GF-D8 (cell line): ENCODE data around the gene NUAK1.
"Not testable (repeated sequence)": the region's sequence is repeated elsewhere in the genome, so short reads cannot be mapped to it uniquely, and the experiment has no call there.

Source experiments
- DNase-seq: peaks from one replicate; lab custom pipeline; 2025; lab: John Stamatoyannopoulos, UW

NUAK1 gene

GRCh38 chr12:106033161-106033675 lies 105.5 kb downstream of the NUAK1 start:
- DNase-seq = no peak

- DNase-seq = no peak
Observed at GRCh38 chr12:106032623-106032925, 106.2 kb downstream of the NUAK1 start.

- no peak for DNase-seq
Observed at GRCh38 chr12:106031761-106032622, 106.8 kb downstream of the NUAK1 start.

DNA sequence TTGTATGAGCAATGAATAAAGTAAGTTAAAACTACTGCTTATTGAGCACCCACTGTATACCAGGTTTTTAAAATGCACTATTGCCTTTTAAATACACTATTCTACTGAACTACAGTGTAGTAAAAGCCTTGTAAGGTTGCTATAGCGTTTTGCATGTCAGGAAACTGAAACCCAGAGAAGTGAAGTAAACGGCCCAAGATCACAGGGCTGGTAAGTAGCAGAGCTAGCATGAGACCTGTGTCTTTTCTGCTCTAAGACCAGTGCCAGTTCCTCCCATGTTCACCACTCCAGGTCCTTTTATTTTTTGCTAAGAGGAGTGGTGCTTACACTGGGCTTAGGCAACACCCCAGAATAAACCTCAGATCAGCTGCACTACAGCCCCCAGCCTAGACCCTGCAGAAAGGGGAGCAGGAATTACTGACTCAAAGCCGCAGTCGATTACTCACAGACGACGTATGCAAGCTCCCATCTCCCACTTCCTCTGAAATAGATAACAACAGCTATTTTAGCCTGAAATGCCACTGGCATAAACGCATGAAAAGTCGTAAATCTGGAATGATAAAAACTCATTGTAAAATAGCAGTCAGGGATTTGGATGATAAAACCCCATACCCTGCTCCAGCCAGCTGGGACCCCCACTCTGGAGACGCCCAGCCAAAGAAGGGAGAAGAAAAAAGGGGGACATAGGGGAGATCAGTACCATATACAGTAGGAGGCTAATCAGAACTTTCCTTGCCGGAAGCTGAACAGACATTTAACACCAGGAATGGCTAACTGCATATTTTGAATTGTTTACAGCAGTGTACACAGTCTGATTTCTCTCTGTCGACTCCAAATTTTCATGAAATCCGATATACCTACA lies 108.3 kb downstream of the NUAK1 start:
- no peak for DNase-seq

DNA sequence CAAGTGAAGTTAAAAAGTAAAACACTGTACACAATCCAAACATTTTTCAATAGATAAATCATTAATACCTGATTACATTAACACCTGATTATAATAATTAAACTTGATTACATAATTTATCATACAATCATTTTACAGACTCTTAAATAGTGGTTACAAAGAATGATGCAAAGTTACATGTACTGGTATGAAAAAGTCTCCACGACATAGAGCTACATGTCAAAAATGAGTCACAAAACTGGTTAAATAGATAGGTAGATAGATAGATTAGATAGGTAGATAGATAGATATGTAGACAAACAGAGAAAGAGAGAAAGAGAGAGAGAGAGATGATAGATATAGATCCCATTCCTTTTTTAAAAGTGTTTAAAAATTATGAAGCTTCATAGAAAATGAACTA lies 109.2 kb downstream of the NUAK1 start:
- DNase-seq = no peak

GRCh38 chr12:106027911-106028310 lies 110.8 kb downstream of the NUAK1 start:
- no peak for DNase-seq

DNA sequence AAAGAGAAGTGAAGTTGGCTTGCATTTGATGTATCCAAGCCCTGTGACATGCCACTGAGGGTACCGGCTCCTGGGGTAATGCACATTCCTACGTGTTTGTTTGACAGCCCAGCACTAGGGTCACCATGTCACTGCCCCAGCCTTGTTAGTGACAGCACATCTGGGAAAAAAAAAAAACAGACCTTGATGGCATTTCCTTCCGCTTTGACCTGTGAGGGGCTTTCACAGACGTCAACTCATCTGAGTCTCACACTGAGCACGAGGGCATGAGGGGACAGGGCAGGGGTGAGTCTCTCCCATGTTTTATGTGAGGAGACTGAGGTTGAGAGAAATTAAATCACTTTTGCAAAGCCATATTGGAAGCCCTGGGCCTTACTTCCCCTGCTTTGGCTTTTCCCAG lies 111.5 kb downstream of the NUAK1 start:
- DNase-seq = no peak

DNA sequence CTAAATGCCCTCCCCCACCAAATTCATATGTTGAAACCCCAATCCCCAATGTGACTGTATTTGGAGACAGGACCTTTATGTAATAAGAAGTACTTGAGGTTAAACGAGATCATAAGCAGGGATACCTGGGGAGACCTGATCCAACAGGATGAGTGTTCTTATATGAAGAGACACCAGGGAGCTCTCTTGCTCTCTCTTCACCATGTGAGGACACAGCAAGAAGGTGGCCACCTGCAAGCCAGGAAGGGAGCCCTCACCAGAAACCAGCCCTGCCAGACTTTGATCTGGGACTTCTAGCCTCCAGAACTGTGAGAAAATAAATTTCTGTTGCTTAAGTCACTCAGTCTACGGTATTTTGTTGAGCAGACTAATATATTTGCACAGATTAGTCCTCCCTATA lies 113.6 kb downstream of the NUAK1 start:
- no peak for DNase-seq

DNA sequence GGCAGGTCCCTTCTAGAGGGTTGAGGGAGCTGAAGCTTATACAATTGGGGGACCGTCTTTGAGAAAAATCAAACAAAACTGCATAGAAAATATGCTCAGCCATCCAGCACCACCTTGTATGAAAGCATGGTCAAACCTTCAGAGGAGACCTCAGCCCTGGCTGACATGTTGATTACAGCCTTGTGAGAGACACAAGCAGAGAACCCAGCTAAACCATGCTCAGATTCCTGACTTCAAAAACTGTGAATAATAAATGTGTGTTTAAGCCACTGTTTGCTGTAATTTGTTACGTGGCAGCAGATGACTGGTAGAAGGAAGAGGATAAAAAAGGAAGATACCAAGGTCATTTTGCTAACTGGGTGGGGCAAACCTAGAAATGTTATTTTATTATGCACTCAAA lies 115.7 kb downstream of the NUAK1 start:
- DNase-seq = no peak

DNA sequence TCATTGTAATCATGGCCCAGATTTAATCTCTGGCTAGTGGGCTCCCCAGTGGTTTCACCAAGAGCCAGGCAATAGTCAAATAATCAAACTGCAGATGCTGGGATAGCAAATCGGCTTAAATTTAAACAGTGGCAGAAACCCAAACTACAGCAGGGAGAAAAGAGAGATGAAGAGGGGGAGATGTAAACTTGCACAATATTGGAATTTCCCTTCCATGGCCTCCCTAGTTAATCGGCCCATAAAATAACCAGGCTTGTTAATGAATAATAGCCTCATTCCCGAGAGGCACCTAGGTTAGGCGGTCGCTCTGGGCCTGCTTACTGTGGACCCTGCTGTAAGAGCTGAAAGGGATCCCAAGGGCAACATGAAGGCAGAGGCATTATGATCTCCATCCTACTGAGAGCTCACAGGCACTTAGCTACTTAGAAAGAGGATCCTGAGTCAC lies 116.2 kb downstream of the NUAK1 start:
- DNase-seq = no peak

GRCh38 chr12:106021516-106021915 lies 117.2 kb downstream of the NUAK1 start:
- no peak for DNase-seq

DNA sequence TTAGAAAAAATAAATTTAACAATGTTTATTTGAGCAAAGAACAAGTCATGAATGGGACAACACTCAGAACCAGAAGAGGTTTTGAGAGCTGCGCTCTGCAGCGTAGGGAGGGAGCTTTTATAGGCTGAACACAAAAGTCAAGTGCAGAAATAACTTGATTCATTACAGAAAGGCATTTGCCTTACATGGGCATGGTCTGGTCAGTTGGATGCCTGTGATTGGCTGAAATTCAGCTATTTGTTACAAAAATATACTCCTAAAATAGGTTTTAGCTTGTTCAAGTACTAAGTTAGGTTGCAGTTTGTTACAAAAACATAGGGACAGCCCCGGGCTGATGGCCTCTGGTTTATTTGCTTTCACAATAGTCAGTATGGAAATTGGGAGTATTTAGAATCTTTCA lies 118.0 kb downstream of the NUAK1 start:
- DNase-seq = no peak

DNA sequence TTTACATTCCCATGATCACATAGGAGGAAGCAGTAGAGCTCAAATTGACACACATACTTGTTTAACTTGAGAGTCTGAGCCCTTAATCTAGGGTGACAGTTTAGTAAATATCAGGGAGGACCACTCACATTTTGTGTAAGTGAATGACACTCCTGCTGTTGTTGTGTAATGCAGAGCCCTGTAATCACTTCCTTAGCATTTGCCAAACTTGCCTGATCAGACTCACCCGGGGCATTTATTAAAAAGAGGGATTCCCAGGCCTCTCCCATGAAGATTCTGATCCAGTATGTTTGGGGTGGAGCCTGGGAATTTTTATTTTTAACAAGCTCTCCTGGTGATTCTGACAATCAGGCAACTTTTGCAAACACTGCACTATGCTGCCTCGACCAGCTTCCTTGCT lies 119.6 kb downstream of the NUAK1 start:
- DNase-seq = no peak

DNA sequence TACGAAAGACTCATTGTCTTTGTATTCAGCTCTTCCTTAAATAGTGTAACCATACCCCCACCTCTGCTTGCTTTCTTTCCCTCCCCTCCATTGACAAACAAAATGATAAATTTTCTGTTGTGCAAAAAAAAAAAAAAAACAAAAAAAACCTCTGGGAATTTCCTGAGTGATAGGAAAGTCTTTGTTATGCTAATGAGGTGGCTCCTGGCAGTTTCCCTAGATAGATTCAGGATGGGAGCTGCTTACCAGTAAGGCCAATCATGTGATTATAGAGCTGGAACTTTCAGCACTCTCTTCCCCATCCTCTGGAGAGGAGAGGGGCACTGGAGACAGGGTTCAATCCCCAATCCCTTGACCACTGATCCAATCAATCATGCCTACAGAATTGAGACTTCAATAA lies 120.5 kb downstream of the NUAK1 start:
- no peak for DNase-seq

DNA sequence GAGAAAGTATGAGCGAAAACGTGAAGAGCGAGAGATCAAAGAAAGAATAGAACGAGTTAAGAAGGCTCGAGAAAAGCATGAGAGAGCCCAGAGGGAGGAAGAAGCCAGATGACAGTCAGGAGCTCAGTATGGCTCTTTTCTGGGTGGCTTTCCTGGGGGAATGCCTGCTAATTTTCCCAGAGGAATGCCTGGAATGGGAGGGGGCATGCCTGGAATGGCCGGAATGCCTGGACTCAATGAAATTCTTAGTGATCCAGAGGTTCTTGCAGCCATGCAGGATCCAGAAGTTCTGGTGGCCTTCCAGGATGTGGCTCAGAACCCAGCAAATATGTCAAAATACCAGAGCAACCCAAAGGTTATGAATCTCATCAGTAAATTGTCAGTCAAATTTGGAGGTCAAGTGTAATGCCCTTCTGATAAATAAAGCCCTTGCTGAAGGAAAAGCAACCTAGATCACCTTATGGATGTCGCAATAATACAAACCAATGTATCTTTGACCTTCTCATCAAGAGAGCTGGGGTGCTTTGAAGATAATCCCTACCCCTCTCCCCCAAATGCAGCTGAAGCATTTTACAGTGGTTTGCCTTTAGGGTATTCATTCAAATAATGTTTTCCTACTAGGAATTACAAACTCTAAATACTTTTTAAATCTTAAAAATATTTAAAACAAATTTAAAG lies 122.0 kb downstream of the NUAK1 start:
- not testable (repeated sequence) for DNase-seq

- no peak for DNase-seq
Observed at GRCh38 chr12:106015646-106016045, 123.1 kb downstream of the NUAK1 start.

DNA sequence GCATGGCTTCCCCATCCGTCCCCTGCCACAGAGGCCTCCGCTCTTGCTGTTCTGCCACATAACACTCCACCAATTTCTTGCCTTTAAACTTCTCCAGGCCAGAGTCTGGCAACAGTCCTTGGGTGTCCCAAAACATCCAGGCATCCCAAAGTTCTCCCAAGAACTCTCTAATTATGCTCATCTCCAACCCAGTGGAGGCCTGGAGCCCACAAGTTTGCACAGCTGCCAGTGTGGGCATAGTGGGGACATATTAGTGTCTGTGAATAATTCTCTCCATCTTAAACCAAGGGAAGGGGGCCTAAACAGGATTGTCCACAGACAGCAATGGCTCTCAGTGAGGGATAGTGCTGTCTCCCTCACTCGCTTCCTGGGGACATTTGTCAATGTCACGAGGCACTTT lies 124.8 kb downstream of the NUAK1 start:
- DNase-seq = no peak
